Measurements from ENCODE around the gene TNP2.
A peak's percentile ranks its signal among the peaks of the same experiment; 100 is the strongest.

The TNP2 gene

GRCh38 chr16:11277607-11278337 is 8.6 kb upstream of the TNP2 start:
- no peak for DNase-seq

DNA sequence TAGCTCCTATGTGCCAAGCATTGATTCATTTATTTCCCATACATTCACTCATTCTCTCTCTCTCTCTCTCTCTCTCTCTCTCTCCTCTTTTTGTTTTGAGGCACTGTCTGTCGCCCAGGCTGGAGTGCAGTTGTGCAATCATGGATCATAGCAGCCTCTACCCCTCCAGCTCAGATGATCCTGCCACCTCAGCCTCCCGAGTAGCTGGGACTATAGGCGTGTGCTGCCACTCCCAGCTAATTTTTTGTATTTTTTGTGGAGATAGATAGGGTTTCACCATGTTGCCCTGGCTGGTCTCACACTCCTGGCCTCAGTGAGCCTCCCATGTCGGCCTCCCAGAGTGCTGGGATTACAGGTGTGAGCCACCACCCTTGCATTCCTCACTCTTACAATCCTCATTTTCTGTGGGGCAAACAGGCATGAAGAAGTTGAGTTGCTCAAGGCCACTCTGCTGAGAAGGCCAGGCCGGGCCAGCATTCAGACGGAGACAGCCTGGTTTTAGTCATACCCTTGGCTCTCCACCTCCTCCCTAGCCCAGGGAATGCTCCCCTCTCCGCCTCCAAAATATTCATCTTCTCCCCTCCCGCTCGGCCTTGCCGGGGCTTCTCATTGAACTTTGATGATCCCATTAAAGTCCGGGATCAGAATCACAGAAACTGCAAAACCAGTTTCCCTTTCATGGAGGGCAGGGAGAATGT is 7.9 kb upstream of the TNP2 start:
- no peak for DNase-seq

GRCh38 chr16:11276143-11276895 is 7.2 kb upstream of the TNP2 start, which contains the start of gene PRM2:
Gene PRM2, minus strand, starts transcription at chr16:11276480. Its CDS starts 110 bp downstream, at chr16:11276370.
- DNase-seq, result no peak

DNA sequence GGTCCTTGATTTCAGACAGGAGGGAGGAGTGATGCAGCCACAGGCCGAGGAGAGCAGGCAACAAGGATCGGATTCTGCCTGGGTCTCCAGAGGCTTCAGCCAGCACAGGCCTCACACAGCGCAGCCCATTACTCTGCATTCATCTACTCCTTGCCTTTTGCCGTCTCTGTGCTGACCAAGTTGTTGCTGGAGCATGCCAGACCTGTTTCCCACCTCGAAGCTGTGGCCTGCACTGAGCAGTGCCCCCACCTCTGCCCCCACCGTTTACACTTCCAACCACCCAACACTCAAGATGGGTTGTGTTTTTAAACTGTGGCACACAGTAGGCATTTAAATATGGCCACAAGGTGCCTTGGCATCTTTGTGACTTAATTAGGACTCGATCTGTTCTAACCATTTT is 5.8 kb upstream of the TNP2 start:
- no peak for DNase-seq

- no peak for DNase-seq
These were observed 4.7 kb upstream of the TNP2 start for GRCh38 chr16:11273721-11274324.

DNA sequence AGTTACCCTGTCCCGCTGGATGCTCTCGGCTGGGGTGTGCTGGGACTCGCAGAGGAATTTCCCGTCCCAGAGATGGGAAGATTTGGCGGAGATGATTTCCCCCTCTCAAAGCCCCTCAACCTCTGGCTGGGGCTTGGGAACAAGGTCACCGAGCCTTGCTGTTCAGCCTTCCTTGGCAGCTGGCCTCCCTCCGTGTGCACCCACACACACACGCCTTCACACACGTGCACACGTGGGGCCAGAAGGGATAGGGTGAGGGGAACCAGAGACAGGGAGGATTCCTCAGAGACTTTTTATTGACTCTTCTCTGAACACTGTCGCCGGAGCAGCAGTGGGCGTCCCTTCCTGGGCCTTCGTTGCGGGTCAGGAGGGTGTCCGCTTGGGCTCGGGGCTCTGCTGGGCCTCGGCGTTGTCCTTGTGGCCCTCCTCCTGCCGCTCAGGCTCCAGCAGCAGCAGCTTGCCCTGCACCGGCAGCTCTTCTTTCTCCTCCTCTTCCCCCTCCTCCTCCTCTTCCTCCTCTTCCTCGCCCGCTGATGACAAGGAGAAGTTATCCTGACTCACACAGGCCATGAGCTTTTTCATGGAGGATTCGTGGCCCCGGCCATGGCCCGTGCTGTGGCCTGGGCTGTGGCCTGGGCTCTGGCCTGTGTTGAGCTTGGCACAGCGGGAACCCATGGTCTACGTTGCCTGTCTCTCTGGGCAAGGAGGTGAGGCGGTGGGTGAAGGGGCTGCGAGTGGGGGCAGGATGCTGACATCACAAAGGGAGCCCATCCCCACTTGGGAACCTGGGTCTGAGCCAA is 4.0 kb upstream of the TNP2 start, which contains the start of gene PRM3:
Gene PRM3, minus strand, starts transcription at position 709 of the 800 bp plus-strand sequence. Its CDS starts 34 bp downstream, at position 675.
- no peak for DNase-seq

DNA sequence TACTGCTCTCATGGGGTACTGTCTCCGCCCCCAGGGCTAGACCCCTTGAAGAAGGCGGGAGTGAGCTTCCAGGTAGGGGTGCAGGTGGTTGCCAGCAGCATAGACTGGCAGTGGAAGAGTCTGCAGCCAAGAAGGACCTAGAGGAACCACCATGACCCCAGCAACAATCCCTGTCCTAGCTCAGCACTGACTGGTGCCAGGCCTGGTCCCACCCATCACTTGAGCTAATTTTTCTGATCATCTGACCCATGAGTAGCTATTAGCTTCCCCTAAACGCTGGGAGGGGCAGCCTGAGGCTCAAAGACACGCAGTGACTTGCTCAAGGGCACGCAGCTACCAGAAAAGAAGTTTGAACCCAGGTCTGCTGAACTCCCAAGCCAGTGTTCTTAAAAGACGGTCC is 3.4 kb upstream of the TNP2 start:
- no peak for DNase-seq

DNA sequence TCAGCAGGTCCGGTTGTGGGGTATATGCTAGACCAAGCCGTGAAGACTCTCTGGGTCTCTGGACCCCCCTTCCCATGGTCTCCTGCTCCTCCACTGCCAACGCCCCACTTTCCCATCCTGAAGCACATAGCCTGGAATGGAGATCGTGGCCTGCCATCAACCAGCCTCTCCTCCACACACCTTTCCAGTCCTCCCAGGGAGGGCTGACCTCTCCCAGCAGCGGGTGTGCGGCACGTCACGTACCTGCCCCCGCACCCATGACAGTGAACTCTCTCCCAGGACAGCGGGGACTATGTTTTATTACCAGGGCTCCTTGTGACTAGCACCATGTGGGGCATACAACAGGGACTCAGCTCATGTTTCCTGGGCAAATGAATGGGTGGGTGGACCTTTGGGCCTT is 2.5 kb upstream of the TNP2 start:
- no peak for DNase-seq

DNA sequence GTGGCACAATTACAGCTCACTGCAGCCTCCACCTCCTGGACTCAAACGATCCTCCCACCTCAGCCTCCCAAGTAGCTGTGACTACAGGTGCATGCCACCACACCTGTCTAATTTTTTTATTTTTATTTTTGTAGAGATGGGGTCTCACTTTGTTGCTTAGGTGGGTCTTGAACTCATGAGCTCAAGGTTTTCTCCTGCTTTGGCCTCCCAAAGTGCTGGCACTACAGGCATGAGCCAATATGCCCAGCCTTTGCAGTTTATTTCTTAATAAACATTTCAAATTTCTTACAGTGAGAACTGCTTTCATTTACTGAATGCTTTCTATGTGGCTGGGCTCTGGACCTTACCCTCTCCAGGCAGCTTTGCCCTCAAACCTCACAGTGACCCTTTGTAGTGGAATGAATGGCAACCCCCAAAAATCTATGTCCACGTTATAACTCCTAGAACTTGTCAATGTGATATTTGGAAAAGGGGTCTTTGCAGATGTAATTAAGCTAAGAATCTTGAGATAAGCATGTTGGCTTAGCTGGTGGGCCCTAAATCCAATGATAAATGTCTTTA is 1.6 kb upstream of the TNP2 start:
- no peak for DNase-seq

- no peak for DNase-seq
These were observed 4.0 kb downstream of the TNP2 start for GRCh38 chr16:11265124-11265523.

- DNase-seq, result no peak
These were observed 4.8 kb downstream of the TNP2 start for GRCh38 chr16:11264155-11264832.

GRCh38 chr16:11263737-11264136 is 5.4 kb downstream of the TNP2 start:
- DNase-seq, result no peak

DNA sequence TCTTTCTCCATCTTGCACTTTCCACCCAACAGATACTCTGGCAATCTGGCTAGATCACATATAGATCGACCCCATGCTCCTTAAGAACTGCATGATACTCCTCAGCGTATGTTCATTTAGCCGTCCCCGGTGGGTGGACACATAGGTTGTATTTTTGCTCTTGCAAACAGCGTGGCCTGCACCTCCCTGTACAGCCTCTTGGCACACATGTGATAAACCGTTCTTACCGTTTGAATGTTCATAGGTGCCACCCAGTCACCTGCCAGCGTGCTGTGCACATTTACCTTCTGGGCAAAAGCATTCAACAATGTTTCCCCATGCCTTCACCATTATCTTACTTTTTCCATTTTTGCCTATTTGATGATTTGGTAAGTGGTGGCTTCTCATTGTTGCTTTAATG is 6.2 kb downstream of the TNP2 start:
- DNase-seq, result no peak

DNA sequence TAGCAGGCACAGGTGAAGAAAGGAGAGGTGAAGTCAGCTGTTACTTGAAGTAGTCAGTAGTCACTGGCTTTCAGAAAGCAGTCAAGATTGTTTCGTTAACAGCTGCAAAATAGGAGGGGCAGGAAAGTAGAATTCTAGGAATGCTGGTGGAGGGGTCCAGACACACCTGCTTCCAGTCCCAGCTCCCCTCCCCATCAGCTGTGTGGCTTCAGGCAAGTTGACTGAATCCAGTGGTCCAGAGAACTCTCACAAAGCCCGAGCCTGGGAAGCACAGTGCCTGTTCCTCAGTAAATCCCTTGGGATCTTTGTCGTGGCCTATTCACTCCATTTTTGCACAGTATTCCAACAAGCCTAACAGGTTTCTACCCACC is 8.5 kb downstream of the TNP2 start:
- DNase-seq, result no peak

DNA sequence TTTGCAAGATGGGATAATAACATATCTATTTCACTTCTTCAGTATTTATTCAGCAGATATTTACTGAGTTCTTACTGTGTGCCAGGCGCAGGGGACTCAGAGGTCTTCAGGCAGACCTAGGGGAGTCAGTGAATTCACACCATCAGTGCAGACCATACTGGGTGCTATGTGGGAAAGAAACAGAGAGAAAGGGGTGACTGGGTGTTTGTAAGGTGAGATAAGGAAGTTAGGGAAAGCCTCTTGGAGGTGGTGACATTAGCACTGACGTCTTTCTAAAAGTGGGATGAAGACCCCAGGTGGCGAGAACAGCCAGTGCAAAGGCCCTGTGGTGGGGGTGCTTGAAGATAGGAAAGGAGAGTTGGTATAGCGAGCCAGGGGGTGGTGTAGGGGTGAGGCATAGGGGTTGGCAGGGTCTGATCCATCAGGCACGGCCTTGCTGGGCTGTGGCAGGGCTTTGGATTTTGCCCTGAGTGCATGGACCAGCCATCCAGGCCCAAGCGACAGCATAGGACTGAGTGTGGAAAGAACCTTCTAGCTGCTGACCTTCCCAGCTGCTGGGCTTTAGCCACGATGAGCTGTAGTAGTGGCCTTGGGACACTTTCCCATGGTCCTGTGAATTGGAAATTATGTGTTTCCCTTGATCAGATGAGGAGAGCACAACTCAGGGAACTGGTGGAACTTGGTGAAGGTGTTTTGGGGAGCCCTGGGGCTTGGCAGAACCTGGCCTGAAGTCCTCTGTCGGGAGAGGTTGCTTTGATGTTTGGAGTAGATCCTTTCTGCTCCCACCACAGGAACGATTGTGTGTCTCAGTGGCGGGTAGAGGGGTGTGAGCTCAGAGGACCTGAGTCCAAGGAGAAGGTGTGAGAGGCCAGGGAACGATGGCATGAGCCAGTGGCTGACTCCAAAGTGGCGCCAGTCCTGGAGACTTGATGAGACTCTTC is 9.2 kb downstream of the TNP2 start:
- no peak for DNase-seq

GRCh38 chr16:11258553-11259492 is 10.3 kb downstream of the TNP2 start:
- DNase-seq, result peak in 41 of 51 donors; percentile 3 to 80 (median 41)

DNA sequence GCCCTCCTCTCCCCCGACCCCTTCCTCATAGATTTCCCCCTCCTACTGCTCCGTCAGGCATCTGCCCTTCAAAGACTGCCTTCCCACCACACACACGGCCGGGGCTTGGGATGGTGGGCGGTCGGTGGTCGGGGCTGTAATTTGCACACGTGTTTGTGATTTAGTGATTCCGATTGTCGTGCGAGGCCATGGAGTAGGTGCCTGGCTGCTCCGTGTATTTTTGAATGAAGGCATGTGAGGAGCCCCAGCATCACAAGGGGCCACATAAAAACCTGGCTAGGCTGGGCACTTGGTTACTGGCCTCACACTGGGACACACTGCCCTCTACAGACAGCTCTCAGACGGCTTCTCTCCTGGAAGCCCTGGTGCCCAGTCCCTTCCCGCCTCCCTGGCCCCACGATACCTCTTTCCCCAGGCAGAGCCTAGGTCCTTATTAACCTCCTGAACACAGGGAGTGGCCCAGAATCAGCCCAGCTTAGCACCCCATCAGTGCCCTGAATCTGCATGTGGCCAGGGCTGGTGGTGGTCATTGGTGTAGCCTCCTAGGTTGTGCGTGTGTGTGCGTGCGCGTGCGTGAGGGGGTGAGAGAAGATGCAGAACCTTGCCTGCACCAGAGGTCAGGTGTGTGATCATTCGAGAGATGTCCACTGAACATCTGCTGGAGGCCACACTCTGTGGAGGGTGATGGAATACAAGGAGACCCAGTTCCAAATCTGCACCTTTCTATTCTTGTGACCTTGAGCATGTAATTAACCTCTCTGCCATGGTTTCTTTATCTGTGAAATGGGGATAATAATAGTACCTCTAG is 11.8 kb downstream of the TNP2 start:
- peak in 47 of 51 donors; percentile 9 to 79 (median 54) for DNase-seq
